Midbrain (tissue), 1 donor: Measurements from ENCODE around the gene PCYT1A.
A peak's percentile ranks its signal among the peaks of the same experiment; 100 is the strongest.
"Not testable (repeated sequence)": the region's sequence is repeated elsewhere in the genome, so short reads cannot be mapped to it uniquely, and the experiment has no call there.

ENCODE experiments used
- DNase-seq: peaks from one replicate; lab custom pipeline; 2025; lab: John Stamatoyannopoulos, UW

Gene PCYT1A

DNA sequence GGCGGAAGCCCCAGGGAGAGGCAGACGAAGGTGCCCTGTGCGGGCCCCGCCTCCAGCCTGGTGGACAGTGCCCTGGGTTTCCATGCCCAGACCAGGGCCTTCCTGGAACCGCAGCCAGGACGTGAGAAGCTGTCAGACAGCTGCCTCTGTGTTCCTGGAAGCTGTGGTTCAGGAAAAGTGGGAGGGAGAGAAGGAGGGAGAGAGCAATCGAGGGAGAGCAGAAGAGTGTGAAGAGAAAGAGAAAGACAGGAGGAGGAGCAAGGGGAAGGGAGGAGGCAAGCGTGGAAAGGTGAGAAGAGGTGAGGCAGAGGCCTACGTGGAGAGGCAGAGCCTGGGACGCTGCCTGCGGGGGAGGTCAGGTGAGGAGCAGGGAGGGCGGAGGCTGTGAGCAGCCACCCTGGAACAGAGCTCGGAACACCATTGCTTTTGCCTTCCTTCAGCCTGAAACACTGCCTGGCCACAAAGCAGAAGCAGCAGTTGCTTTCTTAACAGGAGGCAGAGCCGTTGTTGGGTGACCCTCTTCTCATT is 94.9 kb downstream of the PCYT1A start:
- no peak for DNase-seq

- no peak for DNase-seq
Observed at GRCh38 chr3:196192036-196192523, 95.4 kb downstream of the PCYT1A start.

DNA sequence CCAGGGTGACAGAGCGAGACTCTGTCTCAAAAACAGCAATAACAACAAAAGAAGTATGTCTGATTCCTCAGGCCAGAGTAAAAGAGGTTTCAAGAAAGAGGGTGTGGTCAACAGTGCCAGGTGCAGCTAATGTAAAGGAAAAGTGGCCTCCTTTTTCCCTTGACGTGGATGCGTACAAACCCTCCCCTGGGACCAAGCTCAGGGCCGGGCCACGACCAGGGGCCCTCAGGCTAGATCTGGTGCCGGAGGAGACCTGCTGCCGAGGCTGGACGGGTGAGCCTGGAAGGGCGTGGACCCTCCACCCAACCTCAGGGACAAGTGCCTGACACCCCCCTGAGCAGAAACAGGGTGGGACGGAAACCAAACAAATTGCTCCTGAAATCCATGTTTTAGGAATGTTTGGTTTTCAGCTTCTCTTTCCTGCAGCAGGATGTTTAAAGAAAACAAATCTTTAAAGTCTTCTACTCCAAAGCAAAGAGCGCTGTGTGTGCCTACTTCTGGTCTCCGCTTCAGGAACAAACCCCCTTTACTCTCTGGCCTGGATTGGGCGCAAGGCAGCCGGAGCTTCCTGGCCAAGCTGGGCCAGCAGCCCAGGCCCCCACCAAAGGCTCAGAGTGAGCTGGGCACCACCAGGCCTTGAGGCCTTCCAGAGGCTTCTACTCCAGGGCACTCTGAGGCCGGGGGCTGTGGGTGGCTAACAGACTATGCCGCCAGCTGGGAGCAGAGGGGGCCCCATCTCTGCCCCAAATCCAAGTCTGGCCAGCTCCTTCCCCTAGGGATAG is 97.8 kb downstream of the PCYT1A start:
- peak; percentile 47 for DNase-seq

GRCh38 chr3:196186651-196187573 is 100.6 kb downstream of the PCYT1A start:
- DNase-seq = peak; percentile 12

GRCh38 chr3:196184881-196185280 is 102.6 kb downstream of the PCYT1A start:
- no peak for DNase-seq

DNA sequence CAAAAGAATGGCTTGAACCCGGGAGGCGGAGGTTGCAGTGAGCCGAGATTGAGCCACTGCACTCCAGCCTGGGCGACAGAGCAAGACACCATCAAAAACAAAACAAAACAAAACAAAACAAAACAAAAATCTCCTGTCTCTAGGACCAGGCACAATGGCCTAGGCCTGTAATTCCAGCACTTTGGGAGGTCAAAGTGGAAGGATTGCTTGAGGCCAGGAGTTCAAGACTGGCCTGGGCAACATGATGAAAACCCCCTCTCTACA is 103.4 kb downstream of the PCYT1A start:
- DNase-seq = not testable (repeated sequence)

GRCh38 chr3:196181127-196181546 is 106.4 kb downstream of the PCYT1A start:
- DNase-seq = no peak

GRCh38 chr3:196180346-196180745 is 107.2 kb downstream of the PCYT1A start:
- no peak for DNase-seq
